Endothelial cell of coronary artery (primary cell): Measurements from ENCODE around the gene CRYL1. TPM values are rescaled to one million over a fixed set of nuclear protein-coding genes. Genes with fewer than 3 reads are reported as not detected.

Source experiments
- total RNA-seq: library from RNA; depleted of rRNA; stranded (reverse); fragments of >200 nt; gene quantifications from 2 replicates; pipeline ENCODE4 v1.2.3, GENCODE V29; 2014

CRYL1 gene, protein sequence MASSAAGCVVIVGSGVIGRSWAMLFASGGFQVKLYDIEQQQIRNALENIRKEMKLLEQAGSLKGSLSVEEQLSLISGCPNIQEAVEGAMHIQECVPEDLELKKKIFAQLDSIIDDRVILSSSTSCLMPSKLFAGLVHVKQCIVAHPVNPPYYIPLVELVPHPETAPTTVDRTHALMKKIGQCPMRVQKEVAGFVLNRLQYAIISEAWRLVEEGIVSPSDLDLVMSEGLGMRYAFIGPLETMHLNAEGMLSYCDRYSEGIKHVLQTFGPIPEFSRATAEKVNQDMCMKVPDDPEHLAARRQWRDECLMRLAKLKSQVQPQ
- total RNA-seq: 25.6 and 32.3 TPM in 2 replicates

DNA sequence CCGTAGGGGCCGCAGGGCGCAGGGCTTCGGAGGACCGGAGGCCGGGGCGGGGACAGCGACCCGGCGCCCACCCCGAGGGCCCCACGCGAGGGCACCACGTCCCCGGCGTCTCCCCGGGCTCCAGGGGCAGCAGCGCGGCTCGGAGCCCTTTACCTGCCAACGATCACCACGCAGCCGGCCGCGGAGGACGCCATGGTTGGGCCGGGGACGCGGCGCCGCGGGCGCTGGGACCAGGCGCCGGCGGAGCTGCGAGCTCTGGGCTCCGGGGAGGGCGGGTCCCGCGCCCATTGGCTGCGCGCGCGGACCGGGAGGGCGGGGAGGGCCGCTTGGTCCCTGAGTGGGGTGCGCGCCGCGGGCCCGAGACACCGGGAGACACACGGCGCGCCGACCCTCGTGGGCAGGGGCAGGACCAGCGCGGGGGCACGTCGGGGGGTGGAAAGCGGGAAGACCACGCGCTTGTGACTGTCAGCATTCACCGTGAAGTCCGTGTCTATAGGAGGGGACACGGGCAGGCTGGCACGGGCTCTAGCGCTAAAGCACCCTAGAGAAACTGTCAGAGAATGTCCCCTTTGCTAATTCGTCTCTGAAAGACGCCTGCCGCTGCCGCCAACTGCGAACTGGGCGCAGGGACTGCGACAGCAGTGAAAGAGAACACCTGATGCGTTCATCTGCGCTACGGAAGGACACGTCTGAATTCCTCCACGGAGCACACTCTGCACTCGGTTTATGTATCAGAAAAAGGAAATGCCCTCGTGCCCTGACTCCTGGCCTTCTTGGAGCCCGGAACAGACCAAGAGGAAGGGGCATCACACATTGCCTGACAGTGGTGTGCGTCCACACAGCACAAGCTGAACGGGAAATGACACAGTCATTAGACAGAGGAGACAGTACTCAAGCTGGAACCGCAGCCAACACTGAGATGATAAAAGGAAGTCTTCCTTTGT, at the start of gene CRYL1:
CRYL1 (minus strand) TSS at position 257 of the 944 bp plus-strand sequence; CDS start at position 194, 63 bp downstream.

DNA sequence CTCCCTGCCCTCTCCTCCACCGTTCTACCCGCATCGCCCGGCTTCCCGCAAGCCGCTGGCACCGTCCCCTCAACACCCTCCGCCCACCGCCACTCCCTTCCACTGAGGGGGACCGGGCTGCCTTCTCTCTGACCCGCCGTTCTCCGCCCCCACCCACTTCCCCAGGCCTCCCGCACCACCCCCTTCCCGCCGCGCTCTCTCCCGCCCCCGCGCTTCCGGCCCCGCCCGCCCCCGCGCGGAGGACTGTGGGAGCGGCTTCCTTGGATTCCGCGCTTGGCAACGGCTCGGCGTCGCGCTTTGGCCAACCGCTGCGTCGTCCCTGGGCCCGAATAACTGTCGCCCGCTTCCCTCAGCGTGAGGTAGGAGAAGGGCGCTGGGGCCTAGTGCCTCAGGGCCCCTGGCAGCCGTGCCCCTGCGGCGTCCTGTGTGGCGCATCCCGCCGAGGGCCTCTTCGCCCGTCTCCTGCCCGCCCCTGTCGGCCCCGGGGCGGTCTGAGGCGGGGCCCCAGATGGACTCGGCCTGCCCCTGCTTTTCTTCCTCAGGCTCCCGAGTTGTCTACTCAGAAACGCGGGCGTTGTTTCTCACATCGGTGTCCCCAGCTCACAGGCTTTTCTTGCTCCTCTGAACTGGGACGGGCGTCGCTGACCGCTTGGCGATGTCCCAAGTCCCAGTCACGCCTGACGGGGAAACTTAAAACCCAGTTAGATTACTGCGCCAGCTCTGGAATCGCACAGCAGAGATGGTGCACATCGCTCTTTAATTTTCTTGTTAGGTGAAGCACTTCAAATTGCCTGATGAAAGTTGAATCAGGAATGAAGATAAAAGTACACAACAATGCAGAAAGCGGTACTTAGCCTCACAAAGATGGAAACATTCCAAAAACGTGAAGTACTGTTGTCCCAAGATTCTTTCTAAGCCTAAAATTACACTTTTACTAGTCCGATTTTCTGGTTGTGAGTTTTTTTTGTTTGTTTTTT, 41.5 kb upstream of the CRYL1 start, which contains the start of gene IFT88:
IFT88 (plus strand) TSS at position 260 of the 977 bp plus-strand sequence. CDS start 7,229 bp downstream, outside the sequence.

Other genes with a start within 250 kb of the CRYL1 start
- gene IFT88, start 41.3 kb upstream of the CRYL1 start, total RNA-seq: 9.6 TPM in 2 replicates
- 3.4 and 4.2 TPM in 2 replicates for gene IL17D, start 177.8 kb upstream of the CRYL1 start, total RNA-seq
- 7.1 and 9.4 TPM in 2 replicates for gene EEF1AKMT1, start 248.1 kb upstream of the CRYL1 start, total RNA-seq